HT1080 (cell line): ENCODE measurements around the gene POC1B. TPM values are rescaled to one million over a fixed set of nuclear protein-coding genes. Genes with fewer than 3 reads are reported as not detected.

Experiments used
- DNase-seq: peaks from one replicate; pipeline ENCODE4 v3.0.0-alpha.2; 2015; ENCODE audit warnings: low read depth
- total RNA-seq: library from RNA; depleted of rRNA; stranded (reverse); fragments of >200 nt; shearing (Covaris generic); gene quantifications from 2 replicates; pipeline ENCODE4 v1.2.3, GENCODE V29; 2014

POC1B gene
- total RNA-seq, 1 experiment from 2014 or later, result 19.3 TPM

DNA sequence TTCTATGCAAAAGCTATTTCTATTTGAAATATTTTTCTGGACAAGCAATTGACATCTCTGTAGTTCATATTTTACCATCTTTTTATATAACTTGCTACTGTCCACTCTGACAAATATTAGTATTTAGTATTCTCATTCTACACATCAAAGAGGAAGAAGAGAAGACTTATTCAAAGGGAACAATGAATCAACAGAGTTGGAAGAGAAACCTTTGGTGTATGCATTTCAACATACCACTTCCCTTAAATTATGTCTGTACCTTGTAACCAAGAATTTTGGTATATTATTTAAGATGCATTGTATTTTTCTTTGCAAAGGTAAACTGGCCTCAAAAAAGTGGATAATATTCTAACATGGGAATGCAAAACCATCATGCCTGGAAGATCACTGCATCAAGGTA is 101.5 kb downstream of the POC1B start:
- DNase-seq, result no peak

DNA sequence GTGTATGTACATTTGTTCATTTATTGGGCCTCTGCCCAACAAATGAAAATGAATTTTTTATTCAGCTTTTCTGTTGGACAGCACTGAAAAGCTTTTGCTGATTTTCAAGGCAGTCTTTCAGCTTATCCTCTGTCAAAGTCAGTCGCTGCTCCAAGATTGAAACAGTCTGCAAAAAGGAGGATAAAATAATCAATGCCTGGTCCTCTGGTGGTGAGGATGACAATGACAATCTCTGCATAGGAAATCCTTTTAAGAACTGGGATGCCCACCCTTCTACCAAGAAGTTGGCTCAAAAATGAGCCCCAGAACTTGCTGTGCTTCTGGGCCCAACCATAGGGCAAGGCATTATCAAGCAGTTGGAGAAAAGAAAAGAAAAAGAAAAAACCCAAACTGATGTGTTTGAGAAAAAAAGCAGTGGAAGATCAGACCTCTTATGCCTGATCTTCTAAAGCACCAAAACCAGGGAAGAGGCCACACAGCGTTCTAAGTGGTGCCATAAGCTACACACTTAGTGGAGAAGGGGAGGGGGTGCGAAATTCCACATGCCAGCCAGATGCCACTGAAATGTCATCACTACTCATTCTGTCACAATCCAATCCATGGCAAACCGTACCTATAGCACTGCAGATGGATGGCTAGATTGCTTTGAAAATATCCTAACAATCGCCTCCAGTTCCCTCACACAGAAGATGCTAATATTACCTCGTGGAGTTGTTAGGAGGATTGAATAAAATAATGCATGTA is 104.6 kb downstream of the POC1B start:
- no peak for DNase-seq

DNA sequence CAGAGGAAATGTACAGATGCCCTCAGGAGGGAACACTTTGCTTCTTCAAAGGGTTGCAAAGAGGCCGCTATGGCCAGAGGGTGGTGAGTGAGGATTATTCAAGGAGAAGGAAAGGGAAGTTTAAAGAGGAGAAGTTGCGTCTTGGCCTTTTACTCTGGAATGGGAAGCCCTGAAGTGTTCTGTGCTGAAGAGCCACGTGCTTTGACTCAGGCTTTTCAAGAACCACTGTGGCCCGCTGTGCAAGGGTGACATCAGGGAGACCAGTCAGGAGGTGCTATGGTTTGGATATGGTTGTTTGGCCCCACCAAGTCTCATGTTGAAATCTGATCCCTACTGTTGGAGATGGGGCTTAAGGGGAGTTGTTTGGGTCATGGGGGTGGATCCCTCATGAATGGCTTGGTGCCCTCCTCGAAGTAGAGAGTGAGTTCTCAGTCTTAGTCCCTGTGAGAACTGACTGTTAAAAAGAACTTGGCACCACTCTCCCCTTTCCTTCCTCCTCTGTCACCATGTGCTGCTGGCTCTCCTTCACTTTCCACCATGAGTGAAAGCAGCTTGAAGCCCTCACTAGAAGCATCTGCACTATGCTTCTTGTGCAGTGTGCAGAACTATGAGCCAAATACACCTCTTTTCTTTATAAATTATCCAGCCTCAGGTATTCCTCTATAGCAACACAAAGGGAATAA is 107.5 kb downstream of the POC1B start:
- no peak for DNase-seq

- no peak for DNase-seq
These were observed 108.4 kb downstream of the POC1B start for GRCh38 chr12:89417246-89417977.

- DNase-seq, result no peak
These were observed 109.6 kb downstream of the POC1B start for GRCh38 chr12:89416049-89416792.

GRCh38 chr12:89414851-89415250 is 111.0 kb downstream of the POC1B start:
- DNase-seq, result no peak

DNA sequence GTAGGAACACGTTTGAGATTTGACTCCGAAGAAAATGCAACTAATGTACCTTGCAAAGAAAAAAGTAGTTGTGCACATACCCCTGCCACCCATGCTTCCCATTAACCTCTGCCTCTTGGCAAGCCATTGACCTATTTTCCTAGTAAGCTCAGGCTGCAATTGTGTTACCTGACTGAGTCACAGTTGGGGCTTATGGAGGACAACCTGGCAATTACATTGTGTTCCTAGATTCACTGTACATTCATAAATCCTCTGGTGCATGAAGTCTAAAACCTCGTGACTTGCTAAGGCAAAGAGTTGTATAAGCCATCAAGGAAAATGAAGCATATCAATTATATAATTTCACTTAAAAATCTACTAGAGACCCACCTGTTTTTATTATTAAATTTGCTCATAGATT is 111.5 kb downstream of the POC1B start:
- DNase-seq, result no peak

DNA sequence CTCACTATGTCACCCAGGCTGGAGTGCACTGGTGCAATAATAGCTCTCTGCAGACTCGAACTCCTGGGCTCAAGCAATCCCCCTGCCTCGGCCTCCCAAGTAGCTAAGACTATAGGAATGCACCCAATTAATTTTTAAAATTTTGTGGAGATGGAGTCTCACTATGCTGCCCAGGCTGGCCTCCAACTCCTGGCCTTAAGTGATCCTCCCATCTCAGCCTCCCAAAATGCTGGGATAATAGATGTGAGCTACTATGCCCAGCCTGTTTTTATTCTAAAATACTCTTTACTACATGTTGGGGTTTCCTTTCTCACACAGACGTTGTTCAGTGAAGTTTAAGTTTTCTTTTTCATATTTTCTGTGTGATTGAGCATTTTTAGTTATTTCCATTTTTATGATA is 112.6 kb downstream of the POC1B start:
- no peak for DNase-seq

- DNase-seq, result no peak
These were observed 113.2 kb downstream of the POC1B start for GRCh38 chr12:89412665-89413064.

DNA sequence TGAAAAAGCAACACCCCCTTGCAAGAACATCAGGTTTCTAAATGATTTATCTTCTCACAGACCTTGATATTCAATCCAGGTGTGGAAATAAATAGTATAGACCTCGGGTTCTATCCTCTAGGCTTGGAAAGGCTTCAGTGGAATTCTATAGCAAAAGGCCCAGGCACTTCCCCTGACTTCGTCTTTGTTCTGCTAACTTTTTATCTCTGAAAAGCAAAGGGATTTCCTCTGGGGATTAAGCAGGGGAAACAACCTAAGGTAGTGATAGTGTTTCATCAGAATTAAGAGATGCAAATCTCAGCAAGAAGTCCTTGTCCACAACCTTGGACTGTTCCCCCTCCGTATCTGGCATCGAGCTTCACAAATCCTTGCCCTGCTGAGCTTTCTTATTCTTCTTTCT is 114.0 kb downstream of the POC1B start:
- no peak for DNase-seq

DNA sequence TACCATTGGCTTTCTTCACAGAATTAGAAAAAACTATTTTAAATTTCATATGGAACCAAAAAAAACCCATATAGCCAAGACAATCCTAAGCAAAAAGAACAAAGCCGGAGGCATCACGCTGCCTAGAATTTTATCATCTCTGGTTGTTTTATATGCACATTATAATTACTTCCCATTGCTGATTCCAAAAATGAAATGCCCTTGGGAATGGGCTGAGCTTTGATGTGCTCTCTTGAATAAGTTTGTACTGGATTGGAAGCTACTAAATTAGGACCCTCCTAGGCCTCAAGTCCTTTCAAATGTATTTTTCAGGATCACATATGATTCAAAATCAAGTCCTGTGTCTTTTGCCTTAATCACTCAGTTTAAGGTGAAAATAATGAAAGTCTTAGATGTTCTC is 114.6 kb downstream of the POC1B start:
- DNase-seq, result no peak

- DNase-seq, result no peak
These were observed 120.1 kb downstream of the POC1B start for GRCh38 chr12:89405626-89406345.

DNA sequence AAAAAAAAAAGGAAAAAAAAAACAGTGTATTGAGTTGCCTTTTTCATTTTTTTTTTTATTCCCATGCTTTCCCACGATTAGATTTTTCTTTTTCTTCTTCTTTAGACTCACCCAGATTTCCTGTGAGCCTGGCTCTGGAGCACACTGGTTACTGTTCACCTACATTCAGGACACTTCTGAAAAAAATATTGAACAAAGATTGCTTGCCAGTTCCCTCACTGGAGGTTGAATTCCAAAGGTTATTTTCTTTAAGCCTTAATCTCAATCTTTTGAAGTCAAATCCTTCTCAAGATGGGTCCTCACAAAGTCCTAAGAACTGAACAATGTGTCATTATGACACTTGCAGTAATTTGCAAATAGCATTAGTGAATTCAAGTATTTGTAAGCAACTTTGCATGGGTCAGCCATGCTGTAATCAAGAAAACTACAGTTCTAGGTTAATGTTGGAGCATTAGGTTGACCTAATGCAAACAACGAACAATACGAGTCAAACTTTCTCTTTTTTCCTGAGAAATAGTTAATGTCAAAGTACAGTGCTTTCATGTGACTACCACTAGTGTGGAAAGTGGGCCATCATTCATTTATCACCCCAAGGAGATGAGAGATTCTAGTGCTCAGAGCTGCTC is 124.3 kb downstream of the POC1B start:
- no peak for DNase-seq

DNA sequence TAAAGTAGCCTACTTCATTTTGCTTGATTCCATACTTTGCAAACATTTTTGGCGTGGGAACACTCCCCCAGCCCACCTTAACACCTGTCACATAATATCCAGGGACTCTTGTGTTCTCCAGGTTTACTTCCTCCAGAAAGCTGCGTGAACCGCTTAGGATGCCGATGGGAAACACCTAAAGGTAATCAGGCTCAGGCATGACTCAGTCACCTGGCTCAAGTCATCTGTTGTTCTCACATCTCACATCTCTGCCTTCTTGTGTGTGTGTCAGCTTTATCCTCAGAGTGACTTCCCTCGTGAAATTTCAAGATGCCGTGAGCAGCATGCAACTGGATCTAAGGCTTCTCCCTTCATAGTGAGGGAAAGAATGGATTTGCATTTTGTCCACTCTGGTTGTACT is 125.4 kb downstream of the POC1B start:
- no peak for DNase-seq

DNA sequence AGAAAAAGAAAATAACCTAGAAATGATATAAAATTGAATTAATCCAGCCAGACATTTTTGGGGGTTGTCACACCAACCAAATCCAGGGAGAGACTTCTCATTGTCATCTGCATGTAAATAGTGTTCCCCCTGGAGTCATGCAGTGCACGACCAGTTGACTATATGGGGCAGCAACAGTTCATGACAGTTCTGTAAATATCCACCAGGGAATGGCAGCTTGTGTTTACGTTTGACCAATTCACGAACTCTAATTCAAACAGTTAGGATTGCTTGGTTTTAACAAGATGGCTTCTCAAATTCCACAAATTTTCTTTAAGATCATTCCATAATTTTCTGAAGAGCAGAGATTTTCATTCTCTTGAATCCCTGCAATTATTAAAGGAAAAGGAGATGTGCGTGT is 130.1 kb downstream of the POC1B start:
- DNase-seq, result no peak

DNA sequence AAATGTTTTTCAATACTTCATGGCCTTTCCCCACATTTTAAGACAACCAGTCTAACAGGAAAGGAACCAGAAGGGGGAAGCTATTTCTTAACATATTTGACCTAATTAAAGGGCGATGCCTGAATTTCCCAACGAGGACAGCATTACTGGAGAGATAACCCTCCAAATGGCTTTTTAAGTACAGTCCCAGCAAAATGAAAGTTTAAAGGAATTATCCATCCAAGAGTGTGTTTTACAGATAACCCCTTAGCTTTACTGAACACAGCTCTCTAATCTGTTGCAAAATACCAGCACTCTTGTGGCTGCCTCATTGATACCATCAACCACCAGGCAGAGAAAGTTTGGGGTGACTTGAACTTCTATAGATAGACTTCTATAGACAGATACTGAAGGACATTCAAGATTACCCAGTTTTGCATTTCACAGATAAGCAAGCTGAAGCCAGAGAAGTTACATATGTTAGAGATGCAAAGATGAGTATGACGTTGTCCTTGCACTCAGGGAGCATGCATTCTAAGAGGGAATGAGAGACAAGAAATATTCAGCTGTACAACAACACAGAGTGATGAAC is 132.2 kb downstream of the POC1B start:
- DNase-seq, result no peak

DNA sequence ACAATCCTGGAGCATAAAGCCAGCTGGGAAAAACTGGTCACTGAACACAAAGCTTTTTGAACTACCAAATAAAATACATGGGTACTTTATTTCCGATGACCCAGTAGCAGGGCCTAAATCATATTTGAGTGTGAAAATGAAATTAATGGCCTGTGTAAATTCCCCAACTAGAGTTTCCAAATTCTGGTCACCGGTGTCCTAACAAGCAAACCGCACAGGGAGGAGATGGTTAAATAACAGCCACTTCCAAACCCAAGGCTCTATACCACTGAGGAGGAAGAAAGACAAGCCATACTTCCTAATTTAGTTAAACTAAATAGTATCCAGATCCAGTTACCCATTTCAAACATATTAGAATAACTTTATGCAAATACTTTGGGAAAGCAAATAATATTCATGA is 133.5 kb downstream of the POC1B start:
- DNase-seq, result no peak

DNA sequence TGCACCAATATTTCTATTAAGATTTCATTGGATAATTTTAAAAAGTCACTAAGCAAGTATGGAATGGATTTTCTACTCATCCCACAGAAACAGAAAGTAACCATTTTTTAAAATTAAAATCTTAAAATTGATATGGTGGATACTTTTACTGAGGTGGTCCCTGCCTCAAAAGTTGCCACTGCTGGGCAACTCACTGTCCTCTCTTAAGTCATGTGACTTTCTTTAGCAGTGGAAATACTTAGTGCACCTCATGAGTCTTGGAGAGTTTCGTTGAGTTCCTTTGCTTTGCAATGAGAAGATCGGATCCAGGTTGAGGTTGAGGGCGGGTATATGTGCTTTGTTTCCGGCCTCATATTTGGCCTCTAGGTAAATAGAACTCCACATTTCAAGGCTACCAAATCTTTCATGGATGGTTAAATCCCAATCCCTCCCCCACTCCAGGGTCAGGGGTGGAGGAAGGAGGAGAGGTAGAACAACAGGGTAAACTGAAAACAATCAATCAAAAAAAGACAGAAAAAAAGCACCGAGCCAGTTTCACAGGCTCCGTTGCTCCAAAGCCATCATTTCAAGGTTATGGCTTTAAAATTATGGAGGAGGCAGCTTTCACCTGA is 134.0 kb downstream of the POC1B start:
- DNase-seq, result no peak

- peak; percentile 86 for DNase-seq
These were observed 134.8 kb downstream of the POC1B start for GRCh38 chr12:89390802-89391673.
